Osteoblast (primary cell): ENCODE data around the gene DXO. TPM values are rescaled to one million over a fixed set of nuclear protein-coding genes. Genes with fewer than 3 reads are reported as not detected.

ENCODE experiments used
- DNase-seq: peaks from one replicate; pipeline ENCODE4 v3.0.0; 2011; ENCODE audit warnings: low spot score, mixed read lengths; ENCODE audit not compliant: insufficient read length; ENCODE audit errors: missing footprints
- H2AFZ ChIP-seq: 2 replicates; pipeline ENCODE4 v1.6.0; 2011; ENCODE audit warnings: mild to moderate bottlenecking, low read length
- H3K27ac ChIP-seq: 2 replicates; pipeline ENCODE4 v1.5.1; 2011; ENCODE audit warnings: mild to moderate bottlenecking, low read depth, low read length, moderate library complexity
- H3K27me3 ChIP-seq: 2 replicates; pipeline ENCODE4 v1.6.0; 2012; ENCODE audit warnings: mild to moderate bottlenecking, control low read depth, inconsistent platforms, low read length, moderate library complexity; ENCODE audit not compliant: insufficient read depth
- H3K36me3 ChIP-seq: 2 replicates; pipeline ENCODE4 v1.5.1; 2011; ENCODE audit warnings: mild to moderate bottlenecking, low read length, control low read depth, moderate library complexity; ENCODE audit not compliant: insufficient read depth
- H3K4me1 ChIP-seq: 2 replicates; pipeline ENCODE4 v1.5.1; 2011; ENCODE audit warnings: mild to moderate bottlenecking, low read length, control low read depth, moderate library complexity; ENCODE audit not compliant: insufficient read depth
- H3K4me2 ChIP-seq: 2 replicates; pipeline ENCODE4 v1.6.0; 2011; ENCODE audit warnings: mild to moderate bottlenecking, low read length; ENCODE audit not compliant: insufficient read depth
- H3K4me3 ChIP-seq: fragments of 200-600 bp; sonication (generic); 3 replicates; pipeline ENCODE4 v1.5.1; 2012; ENCODE audit warnings: mild to moderate bottlenecking, low read length, inconsistent platforms; ENCODE audit not compliant: insufficient read depth
- H3K79me2 ChIP-seq: 2 replicates; pipeline ENCODE4 v1.6.0; 2012; ENCODE audit warnings: mild to moderate bottlenecking, low read length, control low read depth, inconsistent platforms; ENCODE audit not compliant: insufficient read depth
- H3K9me3 ChIP-seq: 2 replicates; pipeline ENCODE4 v1.5.1; 2011; ENCODE audit warnings: low read depth, low read length, control low read depth
- H4K20me1 ChIP-seq: 2 replicates; pipeline ENCODE4 v1.6.0; 2012; ENCODE audit warnings: mild to moderate bottlenecking, low read length, control low read depth; ENCODE audit not compliant: insufficient read depth
- CTCF ChIP-seq: IDR thresholded peaks from 2 replicates; pipeline ENCODE4 v1.5.1; 2011; ENCODE audit warnings: mild to moderate bottlenecking, low read depth, low read length, moderate library complexity; ENCODE audit errors: extremely low read depth
- total RNA-seq: library from RNA; depleted of rRNA; stranded (reverse); fragments of >200 nt; gene quantifications from 2 replicates; pipeline ENCODE4 v1.2.3, GENCODE V29; 2012

DXO gene
- total RNA-seq, 1 donor: 18.1 TPM

- peaks cover 23% of the 10 kb centered on the region for H3K4me1 ChIP-seq
- peak; percentile 84 for DNase-seq
Observed at GRCh38 chr6:31948753-31949413, 23.1 kb downstream of the DXO start.

GRCh38 chr6:31948306-31948705, 23.6 kb downstream of the DXO start:
- Histone ChIP-seq H3K9me3 (no peaks in the 10 kb centered on the region), H3K27me3 (peaks cover 5% of the 10 kb centered on the region), H2AFZ (no peak overlapping the region), H3K4me2 (no peak overlapping the region), H3K4me3 (no peak overlapping the region), H3K4me1 (peaks cover 23% of the 10 kb centered on the region), H3K79me2 (no peaks in the 10 kb centered on the region), H4K20me1 (no peaks in the 10 kb centered on the region), H3K36me3 (peaks cover 21% of the 10 kb centered on the region), H3K27ac (no peak overlapping the region)
- no peak for TF ChIP-seq CTCF
- DNase-seq: peak; percentile 5

More at GRCh38 chr6:31948753-31949413, 23.1 kb downstream of the DXO start:
- Histone ChIP-seq H3K36me3 (peaks cover 27% of the 10 kb centered on the region), H3K27me3 (no peaks in the 10 kb centered on the region), H3K27ac (no peak overlapping the region), H2AFZ (no peak overlapping the region), H3K4me3 (no peak overlapping the region), H4K20me1 (no peaks in the 10 kb centered on the region), H3K9me3 (no peaks in the 10 kb centered on the region), H3K79me2 (no peaks in the 10 kb centered on the region), H3K4me2 (no peak overlapping the region)
- no peak for TF ChIP-seq CTCF

- Histone ChIP-seq H2AFZ (no peak overlapping the region), H4K20me1 (no peaks in the 10 kb centered on the region), H3K9me3 (no peaks in the 10 kb centered on the region), H3K4me3 (no peak overlapping the region), H3K27ac (no peak overlapping the region), H3K79me2 (no peaks in the 10 kb centered on the region), H3K36me3 (peaks cover 17% of the 10 kb centered on the region), H3K4me2 (no peak overlapping the region), H3K27me3 (peaks cover 5% of the 10 kb centered on the region), H3K4me1 (peaks cover 23% of the 10 kb centered on the region)
- no peak for DNase-seq
- TF ChIP-seq CTCF: no peak
Observed at GRCh38 chr6:31947864-31948263, 24.1 kb downstream of the DXO start.

- no peak for DNase-seq
- H3K4me2 ChIP-seq: no peak overlapping the region
- peaks cover 12% of the 10 kb centered on the region for H3K36me3 ChIP-seq
- no peaks in the 10 kb centered on the region for H4K20me1 ChIP-seq
- no peaks in the 10 kb centered on the region for H3K9me3 ChIP-seq
- H2AFZ ChIP-seq: no peak overlapping the region
- no peak for TF ChIP-seq CTCF
- H3K4me1 ChIP-seq: peaks cover 23% of the 10 kb centered on the region
- peaks cover 5% of the 10 kb centered on the region for H3K27me3 ChIP-seq
- no peak overlapping the region for H3K4me3 ChIP-seq
- no peak overlapping the region for H3K27ac ChIP-seq
- no peaks in the 10 kb centered on the region for H3K79me2 ChIP-seq
Observed at GRCh38 chr6:31947070-31947675, 24.8 kb downstream of the DXO start.
